Coronary artery (tissue), 2 donors: ENCODE data around the gene CD22.

ENCODE experiments used
- DNase-seq: peaks from one replicate; pipeline ENCODE4 v3.0.0-alpha.2; 2017; ENCODE audit warnings: low spot score
- H3K27ac ChIP-seq, 2 donors: fragments of 200-600 bp; sonication (generic); one replicate each; pipeline ENCODE4 v1.5.1; 2016 to 2019
- H3K4me3 ChIP-seq: fragments of 200-600 bp; sonication (generic); 2 replicates; pipeline ENCODE4 v1.5.1; 2016; ENCODE audit warnings: mild to moderate bottlenecking, moderate library complexity
- TF ChIP-seq, protein P1 (sequence below): fragments of 200-600 bp; sonication (generic); IDR thresholded peaks from one replicate; pipeline ENCODE4 v1.5.1; 2019; ENCODE audit warnings: antibody characterized with exemption

CD22 gene

GRCh38 chr19:35341565-35342225 lies 12.7 kb downstream of the CD22 start:
- no peak for DNase-seq
- no peak overlapping the region for H3K27ac ChIP-seq
- TF ChIP-seq, protein P1, sequence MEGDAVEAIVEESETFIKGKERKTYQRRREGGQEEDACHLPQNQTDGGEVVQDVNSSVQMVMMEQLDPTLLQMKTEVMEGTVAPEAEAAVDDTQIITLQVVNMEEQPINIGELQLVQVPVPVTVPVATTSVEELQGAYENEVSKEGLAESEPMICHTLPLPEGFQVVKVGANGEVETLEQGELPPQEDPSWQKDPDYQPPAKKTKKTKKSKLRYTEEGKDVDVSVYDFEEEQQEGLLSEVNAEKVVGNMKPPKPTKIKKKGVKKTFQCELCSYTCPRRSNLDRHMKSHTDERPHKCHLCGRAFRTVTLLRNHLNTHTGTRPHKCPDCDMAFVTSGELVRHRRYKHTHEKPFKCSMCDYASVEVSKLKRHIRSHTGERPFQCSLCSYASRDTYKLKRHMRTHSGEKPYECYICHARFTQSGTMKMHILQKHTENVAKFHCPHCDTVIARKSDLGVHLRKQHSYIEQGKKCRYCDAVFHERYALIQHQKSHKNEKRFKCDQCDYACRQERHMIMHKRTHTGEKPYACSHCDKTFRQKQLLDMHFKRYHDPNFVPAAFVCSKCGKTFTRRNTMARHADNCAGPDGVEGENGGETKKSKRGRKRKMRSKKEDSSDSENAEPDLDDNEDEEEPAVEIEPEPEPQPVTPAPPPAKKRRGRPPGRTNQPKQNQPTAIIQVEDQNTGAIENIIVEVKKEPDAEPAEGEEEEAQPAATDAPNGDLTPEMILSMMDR: no peak
- no peak overlapping the region for H3K4me3 ChIP-seq

DNA sequence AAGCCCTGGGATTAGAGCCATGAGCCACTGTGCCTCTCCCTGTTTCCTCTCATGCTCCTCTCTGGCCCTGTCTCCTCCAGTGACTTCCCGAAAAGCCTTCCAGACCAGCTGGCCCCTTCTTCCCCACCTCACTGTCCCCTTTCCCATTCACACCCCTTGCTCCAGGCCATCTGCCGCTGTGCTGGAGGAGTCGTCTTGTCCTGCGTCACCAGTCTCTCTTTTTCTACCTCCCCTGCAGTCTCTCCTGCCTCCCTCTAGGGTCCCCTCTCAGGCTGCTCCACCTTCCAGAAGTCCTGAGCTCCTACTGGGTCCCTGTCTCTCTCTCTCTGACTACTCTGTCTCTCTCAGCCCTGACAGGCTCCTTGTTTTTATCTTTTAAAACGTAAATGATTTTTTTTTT lies 13.4 kb downstream of the CD22 start:
- Histone ChIP-seq H3K4me3 (no peak overlapping the region), H3K27ac (no peak overlapping the region)
- TF ChIP-seq, protein P1: no peak
- DNase-seq: no peak

DNA sequence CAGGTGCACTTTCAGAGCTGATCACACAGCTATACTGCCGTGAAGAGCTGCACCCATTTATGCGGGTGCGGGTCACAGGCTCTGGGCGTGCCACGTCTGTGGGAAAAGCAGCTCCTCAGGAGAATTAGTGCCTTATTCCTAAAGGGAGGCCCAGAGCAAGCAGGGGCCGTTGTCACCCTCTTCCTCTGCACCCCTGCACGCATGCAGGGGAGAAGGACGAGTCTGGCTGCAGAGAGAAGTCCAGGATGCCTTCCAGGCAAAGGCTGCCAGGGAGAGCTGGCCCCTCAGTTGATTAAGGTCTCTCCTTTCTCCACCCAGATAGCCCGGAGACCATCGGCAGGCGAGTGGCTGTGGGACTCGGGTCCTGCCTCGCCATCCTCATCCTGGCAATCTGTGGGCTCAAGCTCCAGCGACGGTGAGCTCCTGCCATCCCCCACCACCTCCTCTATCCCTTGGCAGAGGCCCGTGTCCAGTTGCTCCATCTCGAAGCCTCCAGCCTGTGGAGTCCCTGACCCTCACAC lies 15.6 kb downstream of the CD22 start:
- Histone ChIP-seq H3K4me3 (no peak overlapping the region), H3K27ac (no peak overlapping the region)
- TF ChIP-seq, protein P1: no peak
- peak; percentile 65 for DNase-seq

GRCh38 chr19:35345671-35346111 lies 16.7 kb downstream of the CD22 start:
- Histone ChIP-seq H3K4me3 (no peak overlapping the region), H3K27ac (no peak overlapping the region)
- TF ChIP-seq, protein P1: no peak
- DNase-seq: peak; percentile 45

- peak; percentile 69 for DNase-seq
- TF ChIP-seq, protein P1: no peak
- Histone ChIP-seq H3K27ac (no peak overlapping the region), H3K4me3 (no peak overlapping the region)
These were observed 17.4 kb downstream of the CD22 start for GRCh38 chr19:35346193-35347052.

- Histone ChIP-seq H3K27ac (no peak within 1 kb of the TSS), H3K4me3 (no peak within 1 kb of the TSS)
- TF ChIP-seq, protein P1: no peak
- DNase-seq: peak; percentile 62
These were observed 18.4 kb downstream of the CD22 start, which contains the start of gene FFAR1 for GRCh38 chr19:35347171-35347929. Gene FFAR1, plus strand, starts transcription at chr19:35347902. Its CDS starts 3,650 bp downstream, at chr19:35351552.
